ENCODE data around the gene DEUP1.

Gene DEUP1

DNA sequence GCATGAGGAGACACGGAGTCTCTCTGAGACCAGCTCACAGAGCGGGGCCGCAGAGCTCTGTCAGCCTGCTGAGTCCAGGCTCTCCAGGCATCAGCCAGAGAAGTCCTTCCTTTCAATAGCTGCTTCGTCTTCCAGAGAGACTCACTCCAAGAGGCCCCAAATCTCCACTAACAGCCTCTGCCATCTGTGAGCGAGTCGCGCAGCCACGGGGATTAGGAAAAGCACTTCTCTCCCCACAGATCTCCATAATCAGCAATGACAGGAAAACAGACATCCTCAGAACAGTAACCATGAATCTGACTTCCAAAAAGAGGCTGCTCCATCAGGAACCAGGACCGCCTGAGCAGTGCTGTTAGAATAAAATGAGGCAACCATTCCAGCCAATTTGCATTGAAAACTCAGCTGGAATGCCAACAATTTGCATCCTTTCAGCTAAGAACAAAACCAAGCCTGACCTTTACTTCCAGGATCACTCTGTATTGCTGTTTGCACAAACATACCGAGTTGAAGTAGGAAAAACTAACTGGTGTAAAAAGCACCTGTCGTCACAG is 147.2 kb downstream of the DEUP1 start:
- no peak for DNase-seq (ENCODE audit: low read depth in 2 of 2)

DNA sequence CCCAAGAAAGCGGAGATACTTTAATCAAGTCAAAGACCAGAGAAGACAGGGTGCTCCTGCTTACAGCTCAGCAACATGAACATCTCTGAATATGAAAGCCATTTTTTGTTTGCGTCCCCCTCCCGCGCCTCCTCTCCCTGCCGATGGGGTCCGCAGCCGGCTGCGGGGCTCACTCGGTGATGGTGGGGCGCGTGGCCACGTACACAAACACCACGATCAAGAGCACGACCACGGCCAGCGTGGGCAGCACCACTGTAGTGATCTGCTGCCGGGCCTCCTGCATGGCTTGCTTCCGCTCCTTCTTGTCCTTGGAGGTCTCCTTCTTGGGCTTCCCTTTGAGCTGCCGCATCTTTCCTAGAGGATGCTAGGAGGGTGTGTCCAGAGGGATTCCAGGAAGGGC is 148.3 kb downstream of the DEUP1 start:
- DNase-seq (ENCODE audit: low read depth in 2 of 2), result no peak

DNA sequence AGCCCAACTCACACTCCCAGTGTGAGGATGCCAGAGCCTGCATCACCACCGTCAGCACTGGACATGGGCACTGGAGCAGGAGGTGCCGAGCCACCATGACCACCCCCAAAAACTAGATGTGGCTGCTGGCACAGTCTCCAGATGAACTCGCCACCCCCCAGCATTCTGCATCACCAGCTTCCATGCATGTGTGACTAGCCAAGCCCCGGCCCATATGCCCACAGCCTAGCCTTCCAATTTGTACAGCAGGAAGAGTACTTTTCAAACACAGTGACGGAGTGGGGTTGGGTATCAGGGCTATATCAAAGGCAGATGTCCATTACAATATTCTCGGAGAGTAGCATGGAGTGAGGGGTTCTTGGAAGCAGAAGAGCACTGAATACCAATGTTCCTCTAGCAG is 149.7 kb downstream of the DEUP1 start:
- no peak for DNase-seq (ENCODE audit: low read depth in 2 of 2)

DNA sequence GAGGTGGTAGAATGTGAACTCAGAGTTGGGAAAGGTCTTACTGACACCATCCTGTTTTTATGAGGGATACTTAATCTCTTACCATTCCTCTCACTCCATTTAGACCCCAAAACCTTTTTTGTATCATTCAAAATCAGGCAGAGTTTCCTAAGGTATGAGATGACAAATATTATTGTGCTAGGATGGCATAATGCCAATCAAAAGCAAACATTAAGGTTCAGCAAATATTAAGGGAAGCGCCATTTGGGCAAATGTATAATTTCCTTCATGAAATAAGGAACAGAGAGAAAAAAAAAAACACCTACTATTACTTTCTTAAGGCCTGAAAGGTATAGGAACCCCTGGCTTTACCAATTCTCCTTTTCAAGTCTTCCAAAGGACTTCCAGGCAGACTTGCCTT is 150.2 kb downstream of the DEUP1 start:
- DNase-seq (ENCODE audit: low read depth in 2 of 2), result no peak

DNA sequence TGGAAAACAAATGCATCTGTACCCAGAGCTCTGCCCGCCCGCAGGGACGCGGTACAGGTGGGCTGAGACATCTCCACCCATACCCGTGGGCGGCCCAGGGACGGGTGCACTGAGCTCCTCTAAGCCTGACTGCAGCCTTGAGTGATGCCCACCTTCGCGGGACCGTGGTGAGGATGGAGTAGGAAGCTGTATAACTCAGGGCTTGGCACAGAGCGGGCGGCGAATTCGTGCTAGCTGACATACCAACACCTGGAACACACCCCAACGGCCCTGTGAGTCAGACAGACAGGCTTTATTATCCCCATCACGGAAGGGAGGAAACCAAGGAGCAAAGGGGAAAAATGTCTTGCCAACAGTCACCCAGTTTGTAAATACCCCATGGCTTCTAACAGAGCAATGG is 150.7 kb downstream of the DEUP1 start:
- DNase-seq (ENCODE audit: low read depth in 2 of 2), result no peak

DNA sequence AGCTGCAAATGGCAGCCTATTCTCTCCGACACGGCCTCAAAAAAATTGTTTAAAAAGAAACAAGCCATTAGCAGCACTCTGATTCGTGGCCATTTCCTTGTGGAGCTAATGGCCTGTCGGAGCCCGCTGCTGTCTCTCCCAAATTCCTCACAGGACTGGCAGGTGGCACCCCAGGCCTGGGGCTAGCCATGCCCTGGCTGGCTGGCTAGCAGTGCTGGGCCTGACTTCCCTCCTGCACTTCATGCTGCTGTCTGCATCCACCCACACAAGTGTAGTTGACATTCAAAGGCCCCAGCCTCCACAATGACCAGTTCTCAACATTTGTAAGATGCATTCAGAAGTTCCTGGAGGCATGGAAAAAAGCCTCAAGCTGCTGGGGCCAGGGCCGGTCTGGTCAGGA is 151.2 kb downstream of the DEUP1 start:
- no peak for DNase-seq (ENCODE audit: low read depth in 2 of 2)

DNA sequence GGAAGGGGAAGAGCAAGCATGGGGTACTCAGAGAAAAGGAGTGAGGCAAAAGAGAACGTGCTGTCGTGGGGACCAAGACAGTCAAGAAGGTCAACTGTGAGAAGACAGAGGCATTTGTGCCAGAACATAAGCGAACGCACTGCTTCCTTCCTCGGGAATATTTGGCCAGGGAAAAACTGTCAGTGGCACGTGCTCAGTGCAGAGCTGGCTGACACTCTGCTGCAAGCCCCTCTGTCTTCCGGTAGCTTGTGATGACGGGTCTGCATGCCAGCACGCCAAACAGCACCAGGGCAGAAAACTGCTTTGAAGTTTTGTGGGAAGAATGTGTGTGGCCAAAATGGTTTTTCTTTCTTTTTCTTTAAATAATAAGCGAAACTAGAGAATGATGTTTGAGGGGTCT is 152.0 kb downstream of the DEUP1 start:
- no peak for DNase-seq (ENCODE audit: low read depth in 2 of 2)

DNA sequence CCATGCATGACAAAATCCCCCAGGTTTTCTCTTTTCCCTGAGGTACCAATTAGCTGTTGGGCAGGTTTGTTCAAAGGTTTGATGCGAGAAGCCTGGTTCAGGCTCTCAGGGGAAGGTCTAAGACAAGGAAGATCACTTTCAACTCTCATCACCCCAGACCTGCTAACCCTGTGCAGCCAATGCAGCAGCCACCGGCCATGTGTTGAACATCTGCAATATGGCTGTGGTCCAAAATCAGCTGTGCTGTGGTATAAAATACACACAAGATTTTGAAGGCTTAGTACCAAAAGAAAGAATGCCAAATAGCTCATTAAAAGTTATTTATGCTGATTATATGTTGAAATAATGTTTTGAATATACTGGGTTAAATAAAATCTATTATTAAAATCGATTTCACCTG is 154.2 kb downstream of the DEUP1 start:
- no peak for DNase-seq (ENCODE audit: low read depth in 2 of 2)

DNA sequence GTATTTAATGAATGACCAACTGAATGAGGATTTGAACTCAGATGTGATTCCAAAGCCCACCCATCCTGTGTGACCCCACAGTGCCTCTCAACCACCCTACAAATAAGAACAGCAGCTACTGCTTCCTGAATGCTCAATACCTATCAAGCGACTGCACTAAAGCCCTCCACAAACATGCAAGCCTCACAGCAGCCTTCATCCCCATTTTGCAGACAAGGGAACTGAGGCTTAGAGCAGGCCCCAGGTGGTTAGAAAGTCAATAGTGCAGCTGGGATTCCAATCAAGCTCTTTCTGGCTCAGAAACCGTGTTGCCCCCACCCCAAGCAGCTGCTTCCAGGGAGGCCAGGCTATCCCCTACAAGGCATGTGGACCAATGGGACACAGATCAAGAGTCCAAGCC is 155.4 kb downstream of the DEUP1 start:
- no peak for DNase-seq (ENCODE audit: low read depth in 2 of 2)

DNA sequence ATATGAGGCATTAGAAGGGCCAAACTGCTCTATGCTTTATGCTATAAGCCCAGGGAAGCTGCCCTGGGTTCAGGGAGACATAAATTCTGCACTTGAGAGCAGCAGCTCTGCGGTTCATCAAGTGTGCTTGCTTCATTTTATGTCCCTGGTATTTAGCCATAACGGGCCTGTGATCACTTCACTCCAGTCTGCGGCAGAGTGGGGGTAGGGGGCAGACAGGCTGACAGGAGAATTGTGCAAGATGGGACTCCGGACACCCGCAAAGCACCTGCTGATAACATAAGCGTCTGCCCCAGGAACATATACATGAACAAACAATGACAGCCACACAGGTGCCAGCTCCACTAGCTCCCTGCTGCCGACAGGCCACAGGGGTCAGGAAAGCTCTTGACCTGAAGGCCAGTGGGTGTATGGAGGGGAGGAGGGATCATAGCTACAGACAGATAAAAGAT is 156.5 kb downstream of the DEUP1 start:
- DNase-seq (ENCODE audit: low read depth in 2 of 2), result no peak

Measured in stimulated activated CD8-positive, alpha-beta memory T cell treated with anti-CD3 and anti-CD28 coated beads, Interleukin-2, amount 100 ng/mL, for 48 hours (primary cell).